ENCODE results near the gene LGSN. TPM values are rescaled to one million over a fixed set of nuclear protein-coding genes. Genes with fewer than 3 reads are reported as not detected.

Gene LGSN
- total and polyA plus RNA-seq, 2 donors (not counting 3 experiments of a cell fraction or from before 2014, with no cell fraction given) = not detected

GRCh38 chr6:63259153-63259552, 60.6 kb downstream of the LGSN start:
- TF ChIP-seq POLR2AphosphoS5 (IDR thresholded peaks at IDR 0.05; ENCODE audit: insufficient read depth, low read depth, low read length) = no peak
- TF ChIP-seq GATA2 (IDR thresholded peaks at IDR 0.05; ENCODE audit: insufficient read depth, insufficient read length, low read depth, low read length) = no peak
- no peak for TF ChIP-seq JUN (IDR thresholded peaks at IDR 0.05; ENCODE audit: borderline replicate concordance, insufficient read depth, insufficient read length, low read depth)
- H3K9ac ChIP-seq (replicated peaks; ENCODE audit: extremely low read depth, insufficient read depth, low read length) = no peak overlapping the region
- dilution Hi-C loops (cut with MboI; ENCODE audit: extremely low pct_ligation_motif_present, low sequenced_read_pairs) (no loop called here), intact Hi-C loops (cut with micrococcal nuclease) (no loop called here)
- no peak overlapping the region for H3K4me2 ChIP-seq (ENCODE audit: insufficient read depth, low read length)
- no TSS peak for BruUV-seq (replicated peaks)
- DNase-seq (ENCODE audit: low read depth, low spot score) = no peak
- H2AFZ ChIP-seq (ENCODE audit: low read depth, low read length) = no peak overlapping the region
- no peak overlapping the region for H3K4me3 ChIP-seq (replicated peaks in 1 of 3; ENCODE audit: insufficient read depth in 1 of 3, low read depth in 1 of 3, low read length in 3 of 3)
- FAIRE-seq = no peak
- no peaks in the 10 kb centered on the region for H3K9me1 ChIP-seq (replicated peaks; ENCODE audit: control insufficient read depth, extremely low read depth, insufficient read depth, low read length)
- no peaks in the 10 kb centered on the region for H3K27me3 ChIP-seq (ENCODE audit: control insufficient read depth in 2 of 2, insufficient read depth in 2 of 2, low read length in 2 of 2)
- ChIA-PET CTCF (no interaction called here), POLR2A (no interaction called here)
- no peaks in the 10 kb centered on the region for H3K36me3 ChIP-seq (ENCODE audit: control insufficient read depth in 2 of 2, extremely low read depth in 1 of 2, insufficient read depth in 2 of 2, low read length in 2 of 2)
- H4K20me1 ChIP-seq (replicated peaks; ENCODE audit: control insufficient read depth, extremely low read depth, insufficient read depth, low read length) = no peaks in the 10 kb centered on the region
- H3K9me3 ChIP-seq (replicated peaks; ENCODE audit: control insufficient read depth, insufficient read depth, low read length) = no peaks in the 10 kb centered on the region
- H3K79me2 ChIP-seq (ENCODE audit: control insufficient read depth, insufficient read depth, low read length) = no peaks in the 10 kb centered on the region
- H3K27ac ChIP-seq (ENCODE audit: insufficient read depth, low read depth, low read length) = no peak overlapping the region
- no peaks in the 10 kb centered on the region for H3K4me1 ChIP-seq (ENCODE audit: control insufficient read depth, extremely low read depth, insufficient read depth, low read length)

GRCh38 chr6:63249875-63250482, 69.8 kb downstream of the LGSN start:
- TF ChIP-seq POLR2A (IDR thresholded peaks at IDR 0.05; ENCODE audit: low read depth, low read length) (no peak), GATA2 (IDR thresholded peaks at IDR 0.05; ENCODE audit: insufficient read depth, insufficient read length, low read depth, low read length) (no peak), POLR2AphosphoS5 (IDR thresholded peaks at IDR 0.05; ENCODE audit: insufficient read depth, low read depth, low read length) (no peak), FOS (IDR thresholded peaks at IDR 0.05; ENCODE audit: borderline replicate concordance, insufficient read depth, low read length) (no peak), JUN (IDR thresholded peaks at IDR 0.05; ENCODE audit: borderline replicate concordance, insufficient read depth, insufficient read length, low read depth) (no peak), CTCF (IDR thresholded peaks at IDR 0.05; ENCODE audit: extremely low read depth in 1 of 2, insufficient read depth in 1 of 2, low read depth in 1 of 2, low read length in 2 of 2) (no peak), EZH2 (IDR thresholded peaks at IDR 0.05; ENCODE audit: borderline replicate concordance, low read depth, low read length, severe bottlenecking) (no peak), MAX (IDR thresholded peaks at IDR 0.05; ENCODE audit: insufficient read depth, insufficient read length) (no peak), MYC (IDR thresholded peaks at IDR 0.05; ENCODE audit: low read depth, low read length) (no peak)
- ChIA-PET CTCF (no interaction called here), POLR2A (no interaction called here)
- FAIRE-seq = no peak
- Histone ChIP-seq H3K27me3 (ENCODE audit: control insufficient read depth in 2 of 2, insufficient read depth in 2 of 2, low read length in 2 of 2) (no peaks in the 10 kb centered on the region), H3K9ac (replicated peaks; ENCODE audit: extremely low read depth, insufficient read depth, low read length) (no peak overlapping the region), H3K27ac (ENCODE audit: insufficient read depth, low read depth, low read length) (no peak overlapping the region), H3K4me2 (ENCODE audit: insufficient read depth, low read length) (no peak overlapping the region), H4K20me1 (replicated peaks; ENCODE audit: control insufficient read depth, extremely low read depth, insufficient read depth, low read length) (no peaks in the 10 kb centered on the region), H3K9me3 (replicated peaks; ENCODE audit: control insufficient read depth, insufficient read depth, low read length) (no peaks in the 10 kb centered on the region), H3K79me2 (ENCODE audit: control insufficient read depth, insufficient read depth, low read length) (no peaks in the 10 kb centered on the region), H3K4me3 (replicated peaks in 1 of 3; ENCODE audit: insufficient read depth in 1 of 3, low read depth in 1 of 3, low read length in 3 of 3) (no peak overlapping the region), H3K9me1 (replicated peaks; ENCODE audit: control insufficient read depth, extremely low read depth, insufficient read depth, low read length) (no peaks in the 10 kb centered on the region), H3K36me3 (ENCODE audit: control insufficient read depth in 2 of 2, extremely low read depth in 1 of 2, insufficient read depth in 2 of 2, low read length in 2 of 2) (no peaks in the 10 kb centered on the region), H2AFZ (ENCODE audit: low read depth, low read length) (no peak overlapping the region), H3K4me1 (ENCODE audit: control insufficient read depth, extremely low read depth, insufficient read depth, low read length) (no peaks in the 10 kb centered on the region)
- dilution Hi-C loops (cut with MboI; ENCODE audit: extremely low pct_ligation_motif_present, low sequenced_read_pairs) (no loop called here), intact Hi-C loops (cut with micrococcal nuclease) (no loop called here)
- DNase-seq (ENCODE audit: low read depth, low spot score) = no peak
- BruUV-seq (replicated peaks) = no TSS peak
